PC-9 (cell line): ENCODE results near the gene TRIM28. TPM values are rescaled to one million over a fixed set of nuclear protein-coding genes. Genes with fewer than 3 reads are reported as not detected.

Source experiments
- BruUV-seq: library from RNA; stranded (reverse); fragments of 400-500 nt; replicated peaks from 2 replicates; lab custom pipeline; 2021; lab: Mats Ljungman, UMichigan
- CTCF ChIA-PET: fragments of 300-600 bp; sonication (Branson Sonifier 250); formaldehyde crosslinking; loops from one replicate; lab custom pipeline; 2022; ENCODE audit warnings: antibody characterized with exemption; lab: Charles Lee
- POLR2A ChIA-PET: fragments of 300-600 bp; sonication (Branson Sonifier 250); formaldehyde crosslinking; loops from one replicate; lab custom pipeline; 2022; ENCODE audit warnings: antibody characterized with exemption; ENCODE audit not compliant: unreplicated experiment; lab: Charles Lee
- DNase-seq, 2 experiments: peaks; one replicate each; pipeline versions ENCODE4 v3.0.0 to v3.0.0-alpha.2; 2015 to 2022; ENCODE audit warnings: mixed read lengths in 1 of 2
- H2AFZ ChIP-seq: fragments of 200-600 bp; sonication (generic); 2 replicates; pipeline ENCODE4 v1.8.1; 2017; ENCODE audit warnings: antibody characterized with exemption
- H3F3A ChIP-seq: fragments of 200-600 bp; sonication (generic); 2 replicates; pipeline ENCODE4 v1.8.1; 2017; ENCODE audit warnings: antibody characterized with exemption, mild to moderate bottlenecking, low read depth; ENCODE audit not compliant: insufficient read depth
- H3K27ac ChIP-seq: fragments of 200-600 bp; sonication (generic); 2 replicates; pipeline ENCODE4 v1.6.1; 2016; ENCODE audit warnings: mixed run types
- H3K27me3 ChIP-seq: fragments of 200-600 bp; sonication (generic); 2 replicates; pipeline ENCODE4 v1.6.1; 2016; ENCODE audit warnings: low read depth, mixed run types; ENCODE audit not compliant: insufficient read depth
- H3K36me3 ChIP-seq: fragments of 200-600 bp; sonication (generic); 2 replicates; pipeline ENCODE4 v1.6.1; 2016; ENCODE audit warnings: low read depth, mixed run types
- H3K4me1 ChIP-seq: fragments of 200-600 bp; sonication (generic); replicated peaks from 2 replicates; pipeline ENCODE4 v1.6.1; 2016; ENCODE audit warnings: mixed run types; ENCODE audit not compliant: insufficient read depth
- H3K4me2 ChIP-seq: fragments of 200-600 bp; sonication (generic); 2 replicates; pipeline ENCODE4 v1.6.1; 2017; ENCODE audit warnings: mixed run types
- H3K4me3 ChIP-seq: fragments of 200-600 bp; sonication (generic); 2 replicates; pipeline ENCODE4 v1.6.1; 2016; ENCODE audit warnings: mixed run types
- H3K79me2 ChIP-seq: fragments of 200-600 bp; sonication (generic); 2 replicates; pipeline ENCODE4 v1.6.1; 2017; ENCODE audit warnings: low read depth, mixed run types
- H3K9me2 ChIP-seq: fragments of 200-600 bp; sonication (generic); 2 replicates; pipeline ENCODE4 v1.8.1; 2017; ENCODE audit warnings: mild to moderate bottlenecking; ENCODE audit not compliant: insufficient read depth
- H3K9me3 ChIP-seq: fragments of 200-600 bp; sonication (generic); 2 replicates; pipeline ENCODE4 v1.8.1; 2016; ENCODE audit warnings: low read depth; ENCODE audit not compliant: insufficient read depth
- H4K20me1 ChIP-seq: fragments of 200-600 bp; sonication (generic); 2 replicates; pipeline ENCODE4 v1.8.1; 2017; ENCODE audit not compliant: insufficient read depth
- CTCF ChIP-seq: fragments of 200-600 bp; sonication (generic); conservative IDR thresholded peaks from 2 replicates; pipeline ENCODE4 v1.6.1; 2017; ENCODE audit warnings: mixed run types, antibody characterized with exemption, mild to moderate bottlenecking, moderate library complexity
- EZH2 ChIP-seq: fragments of 200-600 bp; sonication (generic); IDR thresholded peaks from 2 replicates; pipeline ENCODE4 v1.8.0; 2017; ENCODE audit warnings: antibody characterized with exemption, low read depth
- intact Hi-C: fragments of 100-400 bp; cut with micrococcal nuclease; formaldehyde crosslinking; loops from one replicate; pipeline ENCODE4 v1.10.0; 2022; ENCODE audit not compliant: unreplicated experiment
- total RNA-seq: library from RNA; stranded (reverse); gene quantifications from 2 replicates; pipeline ENCODE4 v1.2.3, GENCODE V29; 2021

Gene TRIM28
- total RNA-seq, 1 experiment from 2014 or later, result 322 TPM

- Histone ChIP-seq H3K36me3 (no peaks in the 10 kb centered on the region), H3K4me3 (peak within 1 kb of the TSS; percentile 73), H3K9me3 (no peaks in the 10 kb centered on the region), H4K20me1 (no peaks in the 10 kb centered on the region), H3K4me2 (peak within 1 kb of the TSS; percentile 82), H2AFZ (peak within 1 kb of the TSS; percentile 88), H3K27ac (peak within 1 kb of the TSS; percentile 41; the same call in 1 of the 2 replicates), H3K4me1 (peaks cover 7% of the 10 kb centered on the region; the same call in 1 of the 2 replicates), H3K27me3 (no peaks in the 10 kb centered on the region), H3K79me2 (peaks cover 13% of the 10 kb centered on the region), H3F3A (peaks cover 19% of the 10 kb centered on the region; the same call in 1 of the 2 replicates), H3K9me2 (no peaks in the 10 kb centered on the region)
- TSS peak; percentile 43 for BruUV-seq
- POLR2A ChIA-PET, result interaction anchor here (0.6 to 1.0 kb wide), 4 partner anchors 11 to 228 kb away, joined by 3 to 12 read pairs (median 3); partner anchors contain the start of genes TRIM28, ZBTB45 and ZSCAN22
- CTCF ChIA-PET, result no interaction called here
- no peak for TF ChIP-seq CTCF
- no peak for TF ChIP-seq EZH2
- DNase-seq, result peak; percentile 79 to 96
- intact Hi-C loops, result no loop called here
Observed at GRCh38 chr19:58554494-58555368, 10.9 kb downstream of the TRIM28 start, which contains the start of gene CHMP2A. CHMP2A (minus strand) TSS chr19:58555105; CDS start chr19:58554212, 893 bp downstream.

GRCh38 chr19:58555369-58555885 lies 11.6 kb downstream of the TRIM28 start:
- BruUV-seq, result no TSS peak
- H3K4me3 ChIP-seq, result peak overlapping the region; percentile 73; the same call in 1 of the 2 replicates
- H3K4me2 ChIP-seq, result peak overlapping the region; percentile 82
- POLR2A ChIA-PET, result interaction anchor here (0.6 to 1.0 kb wide), 2 partner anchors 12 to 169 kb away, joined by 3 read pairs; partner anchors contain the start of gene TRIM28
- peaks cover 7% of the 10 kb centered on the region; the same call in 1 of the 2 replicates for H3K4me1 ChIP-seq
- H3K9me3 ChIP-seq, result no peaks in the 10 kb centered on the region
- peaks cover 16% of the 10 kb centered on the region; the same call in 1 of the 2 replicates for H3F3A ChIP-seq
- peaks cover 13% of the 10 kb centered on the region for H3K79me2 ChIP-seq
- H3K9me2 ChIP-seq, result no peaks in the 10 kb centered on the region
- TF ChIP-seq CTCF (no peak), EZH2 (no peak)
- intact Hi-C loops, result no loop called here
- no peak overlapping the region for H2AFZ ChIP-seq
- peak overlapping the region; percentile 41; the same call in 1 of the 2 replicates for H3K27ac ChIP-seq
- H4K20me1 ChIP-seq, result no peaks in the 10 kb centered on the region
- H3K36me3 ChIP-seq, result no peaks in the 10 kb centered on the region
- H3K27me3 ChIP-seq, result no peaks in the 10 kb centered on the region
- no peak for DNase-seq
- CTCF ChIA-PET, result no interaction called here

GRCh38 chr19:58555920-58556621 lies 12.2 kb downstream of the TRIM28 start:
- H3K36me3 ChIP-seq, result no peaks in the 10 kb centered on the region
- no peaks in the 10 kb centered on the region for H4K20me1 ChIP-seq
- no peak overlapping the region for H3K4me2 ChIP-seq
- H3K4me3 ChIP-seq, result no peak overlapping the region
- H2AFZ ChIP-seq, result no peak overlapping the region
- no peaks in the 10 kb centered on the region for H3K9me2 ChIP-seq
- CTCF ChIA-PET, result no interaction called here
- POLR2A ChIA-PET, result no interaction called here
- DNase-seq, result no peak
- peaks cover 13% of the 10 kb centered on the region for H3K79me2 ChIP-seq
- no peak for TF ChIP-seq EZH2
- TF ChIP-seq CTCF, result no peak
- no peaks in the 10 kb centered on the region for H3K27me3 ChIP-seq
- no peaks in the 10 kb centered on the region for H3K9me3 ChIP-seq
- H3K4me1 ChIP-seq, result peaks cover 7% of the 10 kb centered on the region; the same call in 1 of the 2 replicates
- intact Hi-C loops, result no loop called here
- no peak overlapping the region for H3K27ac ChIP-seq
- BruUV-seq, result no TSS peak
- peaks cover 10% of the 10 kb centered on the region; the same call in 1 of the 2 replicates for H3F3A ChIP-seq
